Activated T-helper 1 cell treated with anti-CD3 and anti-CD28 coated beads, Interleukin-12 subunit alpha, Interleukin-12 subunit beta, Interleukin-2, Interleukin-4 antibody, amounts not matched to agents 30 ng/mL and 10 ng/mL and 1 ng/mL, durations not matched to agents 14 hours and 24 hours and 36 hours (primary cell): ENCODE data around the gene HEMK1. TPM values are rescaled to one million over a fixed set of nuclear protein-coding genes. Genes with fewer than 3 reads are reported as not detected.
A peak's percentile ranks its signal among the peaks of the same experiment; 100 is the strongest.

Source experiments
- DNase-seq: peaks from one replicate; pipeline ENCODE4 v3.0.0; 2021; ENCODE audit warnings: low spot score
- H3K27ac Mint-ChIP-seq: one replicate; pipeline ENCODE4 v1.8.0; 2021; ENCODE audit warnings: mild to moderate bottlenecking, mixed read lengths
- H3K27me3 Mint-ChIP-seq: one replicate; pipeline ENCODE4 v1.8.0; 2022; ENCODE audit warnings: mild to moderate bottlenecking, moderate library complexity, mixed read lengths; ENCODE audit not compliant: insufficient read depth
- H3K36me3 Mint-ChIP-seq: one replicate; pipeline ENCODE4 v1.8.0; 2021; ENCODE audit warnings: low read depth, mixed read lengths
- H3K4me1 Mint-ChIP-seq: one replicate; pipeline ENCODE4 v1.8.0; 2021; ENCODE audit warnings: low read depth, mixed read lengths
- H3K4me3 Mint-ChIP-seq: one replicate; pipeline ENCODE4 v1.8.0; 2021; ENCODE audit warnings: mild to moderate bottlenecking, moderate library complexity, mixed read lengths
- H3K9me3 Mint-ChIP-seq: one replicate; pipeline ENCODE4 v1.8.0; 2021; ENCODE audit warnings: mixed read lengths
- intact Hi-C: fragments of 100-400 bp; cut with micrococcal nuclease; formaldehyde crosslinking; loops from one replicate; pipeline ENCODE4 v1.15.1; 2024
- total RNA-seq: library from RNA; stranded (reverse); gene quantifications from 2 replicates; pipeline ENCODE4 v1.2.3, GENCODE V29; 2022

HEMK1 gene
- total RNA-seq, 1 donor from 2014 or later, result 58.0 TPM

DNA sequence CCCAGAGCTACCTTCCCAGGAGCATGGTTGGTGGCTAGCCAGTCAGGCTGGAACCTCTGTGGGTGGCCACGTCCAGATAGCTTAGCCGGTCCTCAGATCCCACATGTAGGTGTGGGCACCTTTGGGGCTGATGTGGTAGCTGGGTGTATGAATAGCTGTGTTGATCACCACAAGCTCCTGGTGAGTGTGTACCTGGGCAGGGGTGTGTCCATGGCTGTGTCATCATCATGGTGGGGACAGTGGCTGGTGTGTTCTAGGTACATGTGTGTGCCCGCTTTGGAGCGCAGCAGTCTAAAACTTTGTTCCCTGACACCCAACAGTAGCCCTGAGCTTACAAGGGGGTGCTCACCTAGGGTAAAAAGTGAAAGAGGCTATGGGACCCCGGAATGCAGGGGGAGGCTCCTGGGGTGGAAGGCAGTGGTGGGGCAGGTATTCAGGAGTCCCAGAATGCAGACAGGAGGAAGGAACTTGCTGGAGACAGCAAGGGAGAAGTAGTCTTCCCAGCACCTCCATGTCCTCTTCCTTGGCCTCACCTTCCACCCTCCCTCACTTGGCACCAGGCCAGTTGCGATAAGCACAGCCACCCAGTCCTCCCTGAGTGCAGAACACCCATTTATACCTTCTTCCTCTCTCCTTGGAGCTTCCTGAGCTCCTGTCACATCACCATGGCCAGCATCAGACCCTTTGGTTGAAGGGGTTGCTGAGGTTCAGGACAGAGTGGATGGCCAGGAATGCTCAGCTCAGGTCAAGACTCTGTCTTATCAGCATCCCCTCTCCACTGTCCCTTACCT is 41.1 kb downstream of the HEMK1 start:
- Mint-ChIP-seq H3K9me3 (no peaks in the 10 kb centered on the region), H3K36me3 (peaks cover 77% of the 10 kb centered on the region), H3K4me1 (peaks cover 55% of the 10 kb centered on the region), H3K4me3 (peak overlapping the region; percentile 99), H3K27ac (peak overlapping the region; percentile 98), H3K27me3 (no peaks in the 10 kb centered on the region)
- intact Hi-C loops, result loop anchor here (2.0 to 5.0 kb wide), 3 partner anchors 252 to 273 kb away; partner anchors contain the start of genes CYB561D2, NPRL2 and TMEM115
- DNase-seq, result no peak

DNA sequence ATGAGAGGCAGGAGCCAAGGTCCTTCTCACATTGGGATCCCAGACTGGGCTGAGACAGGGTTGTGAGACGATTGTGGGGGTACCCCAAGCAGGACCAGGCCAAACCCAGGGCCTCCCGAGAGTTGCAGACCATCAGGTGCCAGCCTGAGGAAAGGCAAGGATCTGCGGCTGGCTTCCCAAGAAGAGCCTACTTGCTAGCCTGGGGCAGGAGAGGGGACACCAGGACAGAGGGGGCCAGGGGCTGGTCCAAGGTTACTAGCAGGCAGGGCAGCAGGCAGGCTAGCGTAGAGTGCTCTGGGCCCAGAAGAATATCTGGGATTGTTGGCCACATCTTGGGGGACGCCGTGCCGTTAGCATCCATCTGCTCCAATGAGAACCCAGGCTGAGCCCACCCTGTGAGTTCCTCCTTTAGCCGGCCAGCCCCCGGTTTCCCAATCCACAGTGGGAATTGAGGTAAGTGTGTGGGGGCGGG is 41.7 kb downstream of the HEMK1 start:
- H3K27me3 Mint-ChIP-seq, result no peaks in the 10 kb centered on the region
- intact Hi-C loops, result loop anchor here (1.0 to 5.0 kb wide), 5 partner anchors 10 to 274 kb away; partner anchors contain the start of genes CYB561D2, NPRL2 and TMEM115
- H3K36me3 Mint-ChIP-seq, result peaks cover 70% of the 10 kb centered on the region
- DNase-seq, result no peak
- no peaks in the 10 kb centered on the region for H3K9me3 Mint-ChIP-seq
- H3K4me3 Mint-ChIP-seq, result peak overlapping the region; percentile 99
- peak overlapping the region; percentile 98 for H3K27ac Mint-ChIP-seq
- H3K4me1 Mint-ChIP-seq, result peaks cover 55% of the 10 kb centered on the region

DNA sequence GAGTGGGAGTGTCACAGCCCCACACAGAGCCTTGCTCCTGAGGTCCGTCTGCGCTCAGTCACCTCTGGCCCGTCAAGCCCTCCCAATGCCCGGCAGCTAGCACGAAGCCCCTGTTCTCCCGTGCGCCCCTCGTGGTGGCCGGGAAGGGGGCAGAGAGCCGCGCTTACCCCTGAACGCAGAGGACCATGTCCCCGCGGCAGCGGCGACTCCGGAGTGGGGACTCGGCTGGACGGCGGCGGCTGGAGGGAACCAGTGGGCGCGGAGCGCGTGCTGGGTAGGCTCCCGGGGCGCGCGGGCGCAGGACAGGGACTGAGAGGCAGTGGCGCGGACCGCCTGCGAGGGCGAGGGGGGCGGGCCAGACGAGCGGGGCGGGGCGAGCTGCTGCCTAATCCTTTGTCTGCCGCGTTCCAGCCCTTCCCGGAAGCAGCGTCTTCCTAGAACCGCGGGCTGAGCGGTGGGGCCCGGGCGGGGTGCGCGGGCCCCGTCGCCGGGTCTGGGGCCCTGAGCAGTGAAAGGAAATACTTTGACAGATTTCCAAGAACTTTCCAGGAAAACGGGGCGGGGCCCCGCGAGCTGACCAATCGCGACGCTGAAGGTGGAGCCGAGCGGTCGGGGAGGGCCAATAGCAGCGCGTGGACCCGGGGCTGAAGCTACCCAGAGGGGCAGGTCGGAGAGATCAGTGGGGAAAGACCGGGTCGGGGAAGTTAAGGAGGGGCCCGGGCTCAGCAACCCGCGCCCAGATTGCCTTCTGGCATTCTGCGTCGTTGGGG is 42.3 kb downstream of the HEMK1 start, which contains the start of gene CISH:
Gene CISH, minus strand, starts transcription at position 311 of the 770 bp plus-strand sequence. Its CDS starts 124 bp downstream, at position 187.
- Mint-ChIP-seq H3K4me3 (peak within 1 kb of the TSS; percentile 99), H3K27ac (peak within 1 kb of the TSS; percentile 98), H3K36me3 (peaks cover 64% of the 10 kb centered on the region), H3K4me1 (peaks cover 55% of the 10 kb centered on the region), H3K9me3 (no peaks in the 10 kb centered on the region), H3K27me3 (no peaks in the 10 kb centered on the region)
- DNase-seq, result peak; percentile 98
- intact Hi-C loops, result loop anchor here (1.0 to 5.0 kb wide), 5 partner anchors 10 to 274 kb away; partner anchors contain the start of genes CYB561D2, NPRL2 and TMEM115

DNA sequence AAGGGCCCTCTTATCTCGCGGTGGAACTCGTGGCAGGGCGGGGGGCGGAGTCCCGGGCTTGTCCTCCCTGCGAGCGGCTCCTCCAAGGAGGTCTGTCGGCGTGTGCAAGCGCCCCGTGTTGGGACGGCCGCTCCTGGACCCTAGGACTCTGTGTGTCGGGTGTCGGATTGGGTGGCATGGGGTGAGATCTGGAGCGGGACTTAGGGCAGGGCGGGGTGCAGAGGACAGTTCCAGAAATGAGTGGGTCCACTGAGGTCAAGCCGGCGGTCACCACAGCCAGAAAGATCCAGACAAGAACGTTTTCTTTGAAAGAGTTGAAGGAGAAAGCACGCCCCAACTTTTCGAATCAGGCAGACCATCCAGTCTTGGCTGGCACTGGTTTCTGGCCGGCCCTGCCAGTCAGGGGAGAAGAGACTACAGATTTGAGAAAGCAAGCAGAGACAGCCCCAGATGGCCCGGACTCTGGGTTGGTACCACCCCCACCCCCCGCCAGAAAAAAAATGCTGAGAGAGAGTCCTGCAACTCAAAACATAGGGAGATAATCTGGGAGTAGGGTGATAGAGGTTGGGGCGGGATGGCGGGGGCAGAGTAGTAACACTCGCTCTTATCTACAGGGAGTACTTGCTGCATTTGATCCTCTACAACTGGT is 43.0 kb downstream of the HEMK1 start:
- Mint-ChIP-seq H3K27ac (peak overlapping the region; percentile 98), H3K4me1 (peaks cover 54% of the 10 kb centered on the region), H3K4me3 (peak overlapping the region; percentile 99), H3K27me3 (no peaks in the 10 kb centered on the region), H3K9me3 (no peaks in the 10 kb centered on the region), H3K36me3 (peaks cover 58% of the 10 kb centered on the region)
- intact Hi-C loops, result loop anchor here (5.0 kb wide), 1 partner anchor 275 kb away; no protein-coding TSS in a partner anchor
- no peak for DNase-seq

DNA sequence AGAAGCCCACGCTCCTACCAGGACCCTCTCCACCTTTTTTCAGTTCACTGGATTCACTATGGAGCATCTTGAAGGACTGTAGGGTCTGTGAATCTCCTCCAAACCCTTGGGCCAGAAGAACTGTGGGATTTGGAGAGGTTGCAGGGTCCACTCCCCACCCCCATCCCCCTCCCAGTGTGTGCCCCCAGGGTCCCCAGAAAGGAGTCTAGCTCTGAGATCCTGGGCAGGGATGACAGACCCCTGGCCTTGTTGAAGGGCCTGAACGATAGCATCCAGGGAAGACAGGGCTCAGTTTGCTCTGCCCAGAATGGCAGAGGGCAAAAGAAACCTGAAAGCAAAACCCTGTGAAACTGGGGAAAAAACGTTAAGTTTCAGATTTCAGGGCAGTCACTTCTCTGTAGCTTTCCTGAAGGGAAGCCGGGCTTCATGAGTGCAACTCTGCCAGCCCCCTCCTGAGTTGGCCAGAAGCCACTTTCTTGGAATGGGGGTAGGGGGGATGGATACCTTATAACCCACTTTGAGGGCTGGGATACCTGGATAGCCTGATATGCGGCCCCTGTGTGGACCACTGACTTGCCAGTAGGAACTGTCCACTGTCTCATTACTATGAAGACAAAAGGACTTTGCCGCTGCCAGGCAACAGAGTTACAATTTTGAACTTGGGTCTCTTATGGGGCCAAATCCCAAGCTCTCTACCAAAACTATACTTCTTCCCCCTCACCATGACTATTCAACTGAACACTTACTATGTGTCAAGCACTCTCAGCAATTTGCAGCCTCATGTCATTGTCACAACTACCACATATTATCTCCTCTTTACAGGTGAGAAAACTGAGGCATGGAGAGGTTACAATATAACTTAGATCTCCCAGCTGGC is 43.9 kb downstream of the HEMK1 start:
- Mint-ChIP-seq H3K4me1 (peaks cover 46% of the 10 kb centered on the region), H3K27me3 (no peaks in the 10 kb centered on the region), H3K9me3 (no peaks in the 10 kb centered on the region), H3K27ac (peak overlapping the region; percentile 98), H3K4me3 (peak overlapping the region; percentile 99), H3K36me3 (peaks cover 49% of the 10 kb centered on the region)
- DNase-seq, result no peak
- intact Hi-C loops, result loop anchor here (5.0 kb wide), 1 partner anchor 276 kb away; no protein-coding TSS in a partner anchor

DNA sequence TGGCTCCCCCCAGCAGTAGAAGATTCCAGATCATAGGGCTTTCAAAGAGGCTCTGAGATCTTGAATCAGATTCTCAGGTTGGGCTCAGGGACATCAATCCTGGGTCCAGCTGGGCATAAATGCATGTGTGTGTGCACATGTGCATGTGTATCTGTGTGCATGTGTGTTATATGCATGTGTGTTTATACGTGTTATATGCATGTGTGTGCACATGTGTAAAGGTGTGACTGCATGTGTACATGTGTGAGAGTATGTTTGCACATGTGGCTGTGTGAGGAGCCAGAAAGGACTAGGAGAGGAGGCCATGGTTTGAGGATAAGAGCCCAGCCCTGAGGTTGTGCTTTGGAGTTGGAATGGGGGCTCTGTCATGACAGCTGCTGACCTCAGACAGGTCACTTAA is 45.9 kb downstream of the HEMK1 start:
- H3K9me3 Mint-ChIP-seq, result no peaks in the 10 kb centered on the region
- H3K4me3 Mint-ChIP-seq, result peak overlapping the region; percentile 86
- H3K27me3 Mint-ChIP-seq, result no peaks in the 10 kb centered on the region
- no peak for DNase-seq
- H3K4me1 Mint-ChIP-seq, result peaks cover 55% of the 10 kb centered on the region
- peaks cover 43% of the 10 kb centered on the region for H3K36me3 Mint-ChIP-seq
- intact Hi-C loops, result no loop called here
- no peak overlapping the region for H3K27ac Mint-ChIP-seq

DNA sequence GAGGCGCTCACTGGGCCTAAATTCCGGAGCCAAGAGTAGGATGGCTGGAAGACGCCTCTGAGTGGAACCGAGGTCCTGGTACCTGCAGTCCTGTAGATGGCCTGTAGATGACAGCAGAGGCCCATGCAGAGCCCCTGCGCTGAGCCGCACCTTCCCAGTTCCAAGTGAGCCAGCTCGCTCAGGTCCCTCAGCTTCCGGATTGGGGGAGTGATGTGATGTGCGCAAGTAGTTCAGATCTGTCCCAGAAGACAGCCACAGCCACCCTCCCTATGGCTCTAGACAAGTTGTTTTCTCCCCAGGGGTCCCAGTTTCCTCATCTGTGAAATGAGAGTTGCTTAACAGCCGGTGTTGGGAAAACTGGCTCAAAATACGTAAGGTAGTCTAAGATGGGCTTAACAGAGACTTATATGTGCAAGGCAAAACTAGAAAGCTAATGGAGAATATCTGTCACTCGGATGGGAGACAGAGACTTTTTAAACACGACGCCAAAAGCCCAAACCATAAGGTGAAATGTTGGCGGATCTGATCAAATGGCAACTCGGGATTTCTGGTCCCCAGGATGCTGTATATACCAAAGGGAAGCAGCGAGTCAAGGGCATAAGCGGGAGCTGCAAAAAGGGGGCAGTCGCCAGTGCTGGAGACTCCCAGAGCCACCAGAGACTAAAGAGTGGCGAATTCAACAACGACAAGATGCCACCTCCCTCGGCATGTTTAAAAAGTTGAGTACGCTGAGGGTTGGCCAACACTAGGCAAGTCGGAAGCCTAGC is 46.9 kb downstream of the HEMK1 start:
- H3K27me3 Mint-ChIP-seq, result no peaks in the 10 kb centered on the region
- H3K4me3 Mint-ChIP-seq, result peak overlapping the region; percentile 86
- intact Hi-C loops, result loop anchor here (1.0 to 2.0 kb wide), 12 partner anchors 8 to 1055 kb away; partner anchors contain the start of genes DOCK3, MANF, RBM15B and TEX264
- peak; percentile 76 for DNase-seq
- H3K27ac Mint-ChIP-seq, result peak overlapping the region; percentile 85
- no peaks in the 10 kb centered on the region for H3K9me3 Mint-ChIP-seq
- peaks cover 41% of the 10 kb centered on the region for H3K36me3 Mint-ChIP-seq
- H3K4me1 Mint-ChIP-seq, result peaks cover 65% of the 10 kb centered on the region

DNA sequence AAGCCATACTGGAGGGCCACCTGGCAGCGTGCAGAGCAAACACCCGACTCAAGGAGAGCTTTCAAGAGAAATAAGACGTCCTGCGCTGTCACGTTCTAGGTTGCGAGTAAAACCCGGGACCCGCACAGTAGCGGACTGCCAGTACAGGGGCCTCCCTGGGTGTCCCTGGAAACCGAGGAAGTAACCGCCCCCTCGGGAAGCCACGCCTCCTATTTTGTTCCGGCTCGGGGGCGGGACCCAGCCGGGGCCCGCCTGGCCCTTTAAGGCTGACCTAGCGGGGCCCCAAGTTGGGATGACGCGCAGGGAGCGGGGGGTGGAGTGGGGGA is 47.4 kb downstream of the HEMK1 start:
- peaks cover 65% of the 10 kb centered on the region for H3K4me1 Mint-ChIP-seq
- H3K9me3 Mint-ChIP-seq, result no peaks in the 10 kb centered on the region
- DNase-seq, result peak; percentile 95
- H3K27me3 Mint-ChIP-seq, result no peaks in the 10 kb centered on the region
- peaks cover 41% of the 10 kb centered on the region for H3K36me3 Mint-ChIP-seq
- peak overlapping the region; percentile 85 for H3K27ac Mint-ChIP-seq
- H3K4me3 Mint-ChIP-seq, result peak overlapping the region; percentile 86
- intact Hi-C loops, result loop anchor here (1.0 to 2.0 kb wide), 12 partner anchors 8 to 1054 kb away; partner anchors contain the start of genes DOCK3, MANF, RBM15B and TEX264

DNA sequence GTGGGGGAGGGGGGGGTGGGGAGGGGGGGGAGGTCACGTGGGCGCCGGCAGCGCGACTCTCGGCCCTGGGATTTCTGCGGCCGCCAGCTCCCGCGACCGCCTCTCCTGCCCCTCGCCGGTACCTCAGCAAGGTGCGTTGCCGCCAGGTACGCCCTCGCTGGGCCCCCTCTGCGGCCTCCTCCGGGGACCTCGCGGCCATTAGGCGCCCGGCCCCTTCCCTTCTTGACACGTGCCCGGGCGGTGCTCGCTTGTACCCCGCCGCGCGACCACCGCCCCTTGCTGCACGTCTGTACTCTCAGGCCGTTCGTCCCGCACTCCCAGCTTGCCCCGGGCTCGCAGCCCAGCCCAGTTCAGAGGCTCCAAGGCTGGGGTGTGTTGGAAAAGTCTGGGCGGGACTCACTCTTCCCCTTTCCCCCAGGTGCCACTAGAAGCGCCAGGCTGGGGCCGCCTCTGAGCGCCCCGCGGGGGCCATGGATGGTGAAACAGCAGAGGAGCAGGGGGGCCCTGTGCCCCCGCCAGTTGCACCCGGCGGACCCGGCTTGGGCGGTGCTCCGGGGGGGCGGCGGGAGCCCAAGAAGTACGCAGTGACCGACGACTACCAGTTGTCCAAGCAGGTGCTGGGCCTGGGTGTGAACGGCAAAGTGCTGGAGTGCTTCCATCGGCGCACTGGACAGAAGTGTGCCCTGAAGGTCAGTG is 47.9 kb downstream of the HEMK1 start, which contains the start of gene MAPKAPK3:
Gene MAPKAPK3, plus strand, starts transcription at position 56 of the 696 bp plus-strand sequence. Its CDS starts 415 bp downstream, at position 471.
- Mint-ChIP-seq H3K4me3 (peak within 1 kb of the TSS; percentile 93), H3K4me1 (peaks cover 67% of the 10 kb centered on the region), H3K9me3 (no peaks in the 10 kb centered on the region), H3K36me3 (peaks cover 37% of the 10 kb centered on the region), H3K27ac (peak within 1 kb of the TSS; percentile 89), H3K27me3 (no peaks in the 10 kb centered on the region)
- no peak for DNase-seq
- intact Hi-C loops, result loop anchor here (2.0 kb wide), 5 partner anchors 16 to 1054 kb away; partner anchors contain the start of genes DOCK3 and TEX264

DNA sequence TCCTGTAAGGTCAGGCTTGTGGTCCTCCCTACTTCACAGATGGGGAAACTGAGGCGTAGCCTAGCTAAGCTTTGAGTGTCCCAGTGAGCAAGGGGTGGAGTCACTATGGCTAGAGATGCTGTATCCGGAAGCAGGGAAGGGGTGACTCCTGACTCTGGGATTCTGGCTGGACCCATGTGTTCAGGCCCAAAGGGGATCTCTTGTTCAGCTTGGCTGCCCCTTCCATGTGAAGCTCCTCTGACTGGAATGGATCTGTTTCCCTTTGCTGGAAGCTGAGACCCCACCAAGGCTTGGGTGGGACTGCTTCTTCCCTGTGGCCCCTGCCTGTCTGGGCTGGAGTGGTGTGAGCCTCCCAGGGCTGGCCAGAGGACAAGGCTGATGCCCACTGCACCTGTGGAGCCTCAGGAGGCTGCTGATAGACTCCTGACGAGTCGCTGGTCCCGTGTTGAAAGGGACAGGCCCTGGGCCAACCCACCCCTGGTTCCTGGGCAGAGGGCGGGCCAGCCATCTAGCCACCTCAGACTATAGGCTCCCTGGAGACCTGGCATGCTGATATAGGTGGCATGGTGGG is 48.7 kb downstream of the HEMK1 start:
- peak overlapping the region; percentile 89 for H3K27ac Mint-ChIP-seq
- peaks cover 70% of the 10 kb centered on the region for H3K4me1 Mint-ChIP-seq
- no peaks in the 10 kb centered on the region for H3K27me3 Mint-ChIP-seq
- H3K36me3 Mint-ChIP-seq, result peaks cover 39% of the 10 kb centered on the region
- no peak for DNase-seq
- intact Hi-C loops, result loop anchor here (2.0 kb wide), 5 partner anchors 15 to 1053 kb away; partner anchors contain the start of genes DOCK3 and TEX264
- no peaks in the 10 kb centered on the region for H3K9me3 Mint-ChIP-seq
- H3K4me3 Mint-ChIP-seq, result peak overlapping the region; percentile 93
